Kidney epithelial cell (primary cell): ENCODE measurements around the gene NSD2. TPM values are rescaled to one million over a fixed set of nuclear protein-coding genes. Genes with fewer than 3 reads are reported as not detected.

Source experiments
- DNase-seq: peaks from one replicate; pipeline ENCODE4 v3.0.0-alpha.2; 2010; ENCODE audit warnings: low read depth
- H3K27me3 ChIP-seq: 2 replicates; pipeline ENCODE4 v1.6.0; 2011; ENCODE audit warnings: low read length; ENCODE audit not compliant: control insufficient read depth, insufficient read depth
- H3K36me3 ChIP-seq: 2 replicates; pipeline ENCODE4 v1.5.1; 2011; ENCODE audit warnings: low read length; ENCODE audit not compliant: control insufficient read depth, insufficient read depth
- H3K4me3 ChIP-seq: 2 replicates; pipeline ENCODE4 v1.5.1; 2011; ENCODE audit warnings: low read depth, mild to moderate bottlenecking, control low read depth, low read length
- CTCF ChIP-seq: IDR thresholded peaks from 2 replicates; pipeline ENCODE4 v1.5.1; 2011; ENCODE audit warnings: mild to moderate bottlenecking, moderate library complexity, low read length, control low read depth, inconsistent platforms; ENCODE audit not compliant: insufficient read depth, poor library complexity, severe bottlenecking
- total RNA-seq: library from RNA; depleted of rRNA; stranded (reverse); fragments of >200 nt; gene quantifications from 2 replicates; pipeline ENCODE4 v1.2.3, GENCODE V29; 2015

The NSD2 gene
- total RNA-seq, 1 donor from 2014 or later = 68.5 TPM

GRCh38 chr4:1846580-1846979 lies 24.6 kb upstream of the NSD2 start:
- no peak for DNase-seq
- H3K36me3 ChIP-seq = no peaks in the 10 kb centered on the region
- H3K27me3 ChIP-seq = no peaks in the 10 kb centered on the region
- TF ChIP-seq CTCF = no peak
- no peak overlapping the region for H3K4me3 ChIP-seq

- TF ChIP-seq CTCF = no peak
- H3K36me3 ChIP-seq = no peaks in the 10 kb centered on the region
- no peak overlapping the region for H3K4me3 ChIP-seq
- no peaks in the 10 kb centered on the region for H3K27me3 ChIP-seq
- no peak for DNase-seq
These were observed 20.9 kb upstream of the NSD2 start for GRCh38 chr4:1850276-1850675.

- Histone ChIP-seq H3K36me3 (no peaks in the 10 kb centered on the region), H3K27me3 (no peaks in the 10 kb centered on the region), H3K4me3 (no peak overlapping the region)
- TF ChIP-seq CTCF = no peak
- DNase-seq = no peak
These were observed 20.0 kb upstream of the NSD2 start for GRCh38 chr4:1851160-1851559.

GRCh38 chr4:1851575-1852410 lies 19.4 kb upstream of the NSD2 start:
- Histone ChIP-seq H3K36me3 (no peaks in the 10 kb centered on the region), H3K27me3 (no peaks in the 10 kb centered on the region), H3K4me3 (no peak overlapping the region)
- no peak for DNase-seq
- TF ChIP-seq CTCF = no peak

- Histone ChIP-seq H3K27me3 (no peaks in the 10 kb centered on the region), H3K4me3 (no peak overlapping the region), H3K36me3 (no peaks in the 10 kb centered on the region)
- TF ChIP-seq CTCF = no peak
- DNase-seq = no peak
These were observed 18.1 kb upstream of the NSD2 start for GRCh38 chr4:1852904-1853623.
